ENCODE measurements around the gene PTK7. TPM values are rescaled to one million over a fixed set of nuclear protein-coding genes. Genes with fewer than 3 reads are reported as not detected.

Gene PTK7
- total RNA-seq, 2 experiments from 2014 or later, result 13.0 to 18.5 TPM

DNA sequence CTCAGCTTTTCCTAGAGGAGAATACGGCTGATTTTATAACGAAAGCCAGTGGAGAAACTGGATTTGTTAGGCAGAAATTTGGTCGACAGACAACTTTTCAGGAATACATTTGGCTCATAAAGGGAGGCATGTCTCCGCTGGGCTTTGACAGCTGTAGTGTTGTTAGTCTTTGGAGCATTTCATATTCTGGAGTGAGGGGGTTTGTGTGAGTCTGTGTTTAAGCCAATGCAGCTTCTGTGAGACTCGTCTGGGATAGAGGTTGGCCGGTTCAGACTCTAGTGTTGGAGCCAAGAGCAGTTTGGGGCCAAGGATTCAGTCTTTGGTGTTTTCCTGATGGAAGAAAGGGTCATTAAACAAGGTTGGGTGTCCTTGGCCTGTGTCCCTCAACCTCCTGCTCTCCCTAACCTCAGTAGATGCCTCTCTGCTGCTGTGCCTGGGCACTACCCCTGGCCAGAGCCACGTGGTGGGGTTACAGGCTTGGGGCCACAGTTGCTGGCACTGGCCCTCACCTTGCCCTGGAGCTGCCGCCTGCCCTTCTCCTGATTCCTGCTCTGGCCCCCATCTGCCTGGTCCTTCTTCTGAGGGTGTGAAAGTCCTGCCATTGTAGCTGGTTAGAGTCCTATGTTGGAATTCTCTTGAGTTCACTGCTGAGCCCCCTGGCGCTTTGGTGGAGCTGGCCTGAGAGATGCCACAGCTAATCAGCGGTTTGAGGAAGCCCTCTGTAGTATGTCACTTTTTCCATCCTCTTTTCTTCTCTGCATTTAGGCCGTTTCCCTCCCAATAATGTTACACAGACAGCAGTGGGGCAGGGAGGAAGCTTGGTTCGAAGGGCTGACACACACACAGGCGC, 6.9 kb downstream of the PTK7 start:
- no peak overlapping the region for H3K4me2 ChIP-seq (ENCODE audit: low read length)
- H3K9me2 ChIP-seq (ENCODE audit: insufficient read depth, low read length), result no peaks in the 10 kb centered on the region
- H3K4me3 ChIP-seq (ENCODE audit: low read depth, low read length, poor library complexity, severe bottlenecking), result no peak overlapping the region
- H2AFZ ChIP-seq (ENCODE audit: low read length), result no peak overlapping the region
- TF ChIP-seq CTCF (conservative IDR thresholded peaks at IDR 0.05; ENCODE audit: low read length) (no peak), EZH2phosphoT487 (IDR thresholded peaks at IDR 0.05; ENCODE audit: borderline replicate concordance, low read depth, low read length) (no peak)
- H3K27ac ChIP-seq (ENCODE audit: low read depth, low read length, poor library complexity, severe bottlenecking), result no peak overlapping the region
- H3K4me1 ChIP-seq (ENCODE audit: insufficient read depth, low read length, poor library complexity, severe bottlenecking), result peaks cover under 1% of the 10 kb centered on the region
- no peaks in the 10 kb centered on the region for H3K36me3 ChIP-seq (ENCODE audit: insufficient read depth, low read length)
- peaks cover 4% of the 10 kb centered on the region; the same call in 1 of the 2 replicates for H3K79me2 ChIP-seq (ENCODE audit: insufficient read depth, low read depth, low read length)
- ChIA-PET POLR2A (interaction anchor here (0.8 kb wide), 2 partner anchors 8 to 12 kb away, joined by 3 to 4 read pairs; no protein-coding TSS in a partner anchor), CTCF (ENCODE audit: unreplicated experiment) (interaction anchor here (0.5 kb wide), 1 partner anchor 158 kb away, joined by 3 read pairs; no protein-coding TSS in a partner anchor)
- H3K9me3 ChIP-seq (ENCODE audit: low read length), result no peaks in the 10 kb centered on the region
- intact Hi-C loops (cut with micrococcal nuclease; ENCODE audit: unreplicated experiment), result no loop called here
- no TSS peak for BruUV-seq (replicated peaks)
- DNase-seq (ENCODE audit: low spot score), result no peak
- H4K20me1 ChIP-seq (ENCODE audit: insufficient read depth, low read length), result peaks cover 3% of the 10 kb centered on the region; the same call in 1 of the 2 replicates

- TF ChIP-seq CTCF (conservative IDR thresholded peaks at IDR 0.05; ENCODE audit: low read length) (no peak), EZH2phosphoT487 (IDR thresholded peaks at IDR 0.05; ENCODE audit: borderline replicate concordance, low read depth, low read length) (no peak)
- no peaks in the 10 kb centered on the region for H3K79me2 ChIP-seq (ENCODE audit: insufficient read depth, low read depth, low read length)
- no peak overlapping the region for H3K4me3 ChIP-seq (ENCODE audit: low read depth, low read length, poor library complexity, severe bottlenecking)
- H3K27ac ChIP-seq (ENCODE audit: low read depth, low read length, poor library complexity, severe bottlenecking), result no peak overlapping the region
- H3K36me3 ChIP-seq (ENCODE audit: insufficient read depth, low read length), result no peaks in the 10 kb centered on the region
- ChIA-PET POLR2A (interaction anchor here (0.6 to 1.3 kb wide), 2 partner anchors 394 to 417 kb away, joined by 3 to 4 read pairs; no protein-coding TSS in a partner anchor), CTCF (ENCODE audit: unreplicated experiment) (no interaction called here)
- no peak overlapping the region for H2AFZ ChIP-seq (ENCODE audit: low read length)
- H3K9me3 ChIP-seq (ENCODE audit: low read length), result no peaks in the 10 kb centered on the region
- no TSS peak for BruUV-seq (replicated peaks)
- peaks cover 8% of the 10 kb centered on the region for H4K20me1 ChIP-seq (ENCODE audit: insufficient read depth, low read length)
- no peaks in the 10 kb centered on the region for H3K4me1 ChIP-seq (ENCODE audit: insufficient read depth, low read length, poor library complexity, severe bottlenecking)
- DNase-seq (ENCODE audit: low spot score), result no peak
- intact Hi-C loops (cut with micrococcal nuclease; ENCODE audit: unreplicated experiment), result no loop called here
- no peaks in the 10 kb centered on the region for H3K9me2 ChIP-seq (ENCODE audit: insufficient read depth, low read length)
- H3K4me2 ChIP-seq (ENCODE audit: low read length), result no peak overlapping the region
Observed at GRCh38 chr6:43086022-43086658, 10.0 kb downstream of the PTK7 start.

All from OCI-LY7 (cell line).